Omental fat pad (tissue), 4 donors: Measurements from ENCODE around the gene TMED7. TPM values are rescaled to one million over a fixed set of nuclear protein-coding genes. Genes with fewer than 3 reads are reported as not detected.

ENCODE experiments used
- ATAC-seq: fragments of 150-250 bp; one replicate; pipeline ENCODE4 v1.9.1; 2016; ENCODE audit warnings: mild to moderate bottlenecking, moderate library complexity; ENCODE audit not compliant: low FRiP score
- DNase-seq: peaks from one replicate; pipeline ENCODE4 v3.0.0-alpha.2; 2019; ENCODE audit warnings: low spot score
- CTCF ChIP-seq, 3 donors: fragments of 450-650 bp; IDR thresholded peaks; one replicate each; pipeline ENCODE4 v1.5.1; 2016 to 2017; ENCODE audit warnings: antibody characterized with exemption in 3 of 3, mild to moderate bottlenecking in 3 of 3, moderate library complexity in 2 of 3
- total RNA-seq, 4 donors: library from RNA; depleted of rRNA; stranded (reverse); fragments of >200 nt; gene quantifications; one replicate each; pipeline ENCODE4 v1.1.0, GENCODE V29; 2016

TMED7 gene
- total RNA-seq, 4 donors from 2014 or later, result 73.1 to 88.5 (median 80.3) TPM

- no peak for TF ChIP-seq CTCF (IDR thresholded peaks at IDR 0.05)
- no peak for DNase-seq
- ATAC-seq, result no peak
These were observed 60.6 kb downstream of the TMED7 start for GRCh38 chr5:115565233-115565632.

Other genes starting within 250 kb of the TMED7 start
- 10 to 100 TPM; 20.4 to 52.2 (median 28.5) TPM for gene FEM1C, start 81.3 kb downstream of the TMED7 start, total RNA-seq
- gene TICAM2, start 23.6 kb downstream of the TMED7 start, total RNA-seq, result 1 to 10 TPM; 1.2 to 3.9 (median 1.7) TPM
- 100 to 1,000 TPM; 127 to 207 (median 152) TPM for gene CDO1, start 190.6 kb upstream of the TMED7 start, total RNA-seq
- 10 to 100 TPM; 40.6 to 58.8 (median 51.4) TPM for gene ATG12, start 215.5 kb upstream of the TMED7 start, total RNA-seq
- gene AP3S1, start 215.9 kb upstream of the TMED7 start, total RNA-seq, result 10 to 100 TPM; 59.6 to 86.9 (median 77.6) TPM